Upper lobe of left lung (tissue), 6 donors: ENCODE results near the gene CBY3. TPM values are rescaled to one million over a fixed set of nuclear protein-coding genes. Genes with fewer than 3 reads are reported as not detected.
A peak's percentile ranks its signal among the peaks of the same experiment; 100 is the strongest.

Source experiments
- ATAC-seq, 2 donors: fragments of 200-7000 bp; cut with Tn5 transposase; one replicate each; pipeline ENCODE4 v1.9.1; 2022; ENCODE audit warnings: mild to moderate bottlenecking in 2 of 2, moderate library complexity in 2 of 2; ENCODE audit not compliant: low FRiP score in 2 of 2
- DNase-seq, 2 donors: peaks; one replicate each; pipeline ENCODE4 v3.0.0-alpha.2; 2019 to 2020
- H3K27ac ChIP-seq, 4 donors: fragments of 200-600 bp; sonication (generic); one replicate each; pipeline ENCODE4 v1.5.1; 2016 to 2019
- H3K27me3 ChIP-seq, 4 donors: fragments of 200-600 bp; sonication (generic); one replicate each; pipeline ENCODE4 v1.5.1; 2017 to 2019
- H3K36me3 ChIP-seq, 4 donors: fragments of 200-600 bp; sonication (generic); one replicate each; pipeline ENCODE4 v1.5.1; 2016 to 2019
- H3K4me1 ChIP-seq, 4 donors: fragments of 200-600 bp; sonication (generic); one replicate each; pipeline ENCODE4 v1.5.1; 2018 to 2019
- H3K4me3 ChIP-seq, 4 donors: fragments of 200-600 bp; sonication (generic); one replicate each; pipeline ENCODE4 v1.5.1; 2017 to 2019; ENCODE audit warnings: mild to moderate bottlenecking in 2 of 4, moderate library complexity in 1 of 4
- H3K9me3 ChIP-seq, 4 donors: fragments of 200-600 bp; sonication (generic); one replicate each; pipeline ENCODE4 v1.5.1; 2018 to 2019
- CTCF ChIP-seq, 6 experiments: fragments of 450-650 bp in 4 of 6; fragments of 200-600 bp in 2 of 6; sonication (generic) in 2 of 6; IDR thresholded peaks; one replicate each; pipeline ENCODE4 v1.5.1; 2016 to 2019; ENCODE audit warnings: antibody characterized with exemption in 6 of 6
- EP300 ChIP-seq, 4 donors: sonication (generic); formaldehyde crosslinking; IDR thresholded peaks; one replicate each; pipeline ENCODE4 v1.5.1; 2017; ENCODE audit warnings: antibody characterized with exemption in 4 of 4, control low read depth in 2 of 4
- POLR2A ChIP-seq, 4 donors: fragments of 450-650 bp; IDR thresholded peaks; one replicate each; pipeline ENCODE4 v1.5.1; 2016 to 2017; ENCODE audit warnings: antibody characterized with exemption in 4 of 4, mild to moderate bottlenecking in 2 of 4
- POLR2AphosphoS5 ChIP-seq, 2 donors: sonication (generic); formaldehyde crosslinking; IDR thresholded peaks; one replicate each; pipeline ENCODE4 v1.5.1; 2017; ENCODE audit warnings: antibody characterized with exemption in 2 of 2
- WGBS, 2 donors: methylation state at CpG; one replicate each; pipeline ENCODE4 v1.1.5; 2017 to 2018; 5-methylcytosine and 5-hydroxymethylcytosine counted together
- total RNA-seq, 6 donors: library from RNA; depleted of rRNA in 4 of 6; stranded (reverse); fragments of >200 nt in 4 of 6; gene quantifications; one replicate each; pipeline versions ENCODE4 v1.1.0 to v1.2.1, GENCODE V29; 2016 to 2021
- donor health status: DM: no; HTN: no; CAD: no; lungs with moderate emphysema.
- donor health status: DM: no; HTN: yes; CAD: no; lungs with severe emphysema.

CBY3 gene
- total RNA-seq, 6 donors from 2014 or later: 1.7 to 2.1 (median 1.8) TPM; not detected in 3

DNA sequence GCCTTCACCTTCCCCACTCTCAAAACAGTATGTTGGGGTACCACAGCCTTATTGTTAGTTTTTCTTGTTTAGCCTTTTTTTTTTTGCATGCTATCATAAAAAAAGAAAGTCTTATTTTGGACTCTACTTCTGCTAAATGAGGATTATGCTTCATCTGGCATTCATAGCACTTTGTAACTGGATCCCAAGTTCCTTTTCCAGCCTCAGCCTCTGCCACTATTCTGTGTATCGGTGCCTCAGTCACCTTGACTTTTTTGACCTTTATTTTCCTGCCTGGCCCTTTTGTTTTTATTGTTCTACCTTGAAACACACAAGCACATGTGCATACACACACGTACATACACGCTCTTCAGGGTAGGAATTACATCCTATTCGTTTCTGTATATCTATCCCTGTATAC is 43.3 kb upstream of the CBY3 start:
- Histone ChIP-seq H3K4me1 (peaks cover 0 to 9% (median 0%) of the 10 kb centered on the region in 4 donors), H3K9me3 (no peaks in the 10 kb centered on the region), H3K36me3 (peaks cover 63 to 100% (median 95%) of the 10 kb centered on the region in 4 donors), H3K27me3 (no peaks in the 10 kb centered on the region), H3K4me3 (no peak overlapping the region), H3K27ac (no peak overlapping the region)
- 94 to 95% methylated on average over 4 of the region's 4 CpGs for WGBS, 2 donors
- ATAC-seq: no peak
- no peak for DNase-seq
- TF ChIP-seq CTCF (IDR thresholded peaks at IDR 0.05): no peak

DNA sequence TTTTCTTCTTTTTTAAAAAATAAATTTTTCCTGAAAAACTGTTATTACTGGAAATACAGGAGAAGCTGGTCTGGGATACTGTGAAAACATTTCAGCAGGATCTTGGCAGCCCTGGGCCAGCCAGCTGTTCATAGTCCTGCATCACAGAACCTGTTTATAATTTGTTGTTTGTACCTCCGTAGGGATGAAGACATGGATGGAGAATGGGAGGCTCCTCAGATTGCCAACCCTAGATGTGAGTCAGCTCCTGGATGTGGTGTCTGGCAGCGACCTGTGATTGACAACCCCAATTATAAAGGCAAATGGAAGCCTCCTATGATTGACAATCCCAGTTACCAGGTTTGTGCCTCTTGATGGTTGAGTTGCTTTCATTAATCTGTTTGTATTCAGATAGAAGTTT is 39.4 kb upstream of the CBY3 start:
- no peaks in the 10 kb centered on the region for H3K4me1 ChIP-seq
- no peaks in the 10 kb centered on the region for H3K9me3 ChIP-seq
- ATAC-seq (no peak), DNase-seq (no peak)
- 86 to 95% methylated on average over 2 of the region's 2 CpGs for WGBS, 2 donors
- H3K27ac ChIP-seq: no peak overlapping the region
- no peak overlapping the region for H3K4me3 ChIP-seq
- no peak for TF ChIP-seq CTCF (IDR thresholded peaks at IDR 0.05)
- TF ChIP-seq POLR2A (IDR thresholded peaks at IDR 0.05): no peak
- H3K27me3 ChIP-seq: no peaks in the 10 kb centered on the region
- peaks cover 48 to 99% (median 86%) of the 10 kb centered on the region in 4 donors for H3K36me3 ChIP-seq

DNA sequence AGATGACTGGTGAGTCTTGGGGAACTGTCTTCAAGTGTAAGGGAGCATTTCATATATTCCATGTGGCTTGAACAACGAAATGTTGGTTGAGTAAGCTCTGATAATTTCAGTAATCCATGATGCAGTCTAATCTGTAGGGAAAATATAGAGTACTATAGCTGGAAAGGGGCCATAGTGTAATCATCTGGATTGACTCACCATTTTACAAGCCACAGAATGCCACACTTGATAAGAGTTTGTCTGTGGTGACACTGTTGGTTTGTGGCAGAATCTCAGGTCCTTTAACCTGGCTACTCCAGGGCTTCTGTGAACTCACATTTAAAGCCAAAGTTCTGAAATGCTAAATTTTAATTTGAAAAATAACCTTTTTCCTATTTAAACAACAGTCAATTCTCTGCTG is 35.5 kb upstream of the CBY3 start:
- 88 to 92% methylated on average over 1 of the region's 1 CpG for WGBS, 2 donors
- TF ChIP-seq POLR2AphosphoS5 (IDR thresholded peaks at IDR 0.05): no peak
- TF ChIP-seq CTCF (IDR thresholded peaks at IDR 0.05): no peak
- TF ChIP-seq POLR2A (IDR thresholded peaks at IDR 0.05): no peak
- no peak for TF ChIP-seq EP300 (IDR thresholded peaks at IDR 0.05)
- ATAC-seq: no peak
- Histone ChIP-seq H3K9me3 (no peaks in the 10 kb centered on the region), H3K4me1 (no peaks in the 10 kb centered on the region), H3K36me3 (peaks cover 18 to 99% (median 80%) of the 10 kb centered on the region in 4 donors), H3K27ac (no peak overlapping the region), H3K4me3 (no peak overlapping the region), H3K27me3 (no peaks in the 10 kb centered on the region)
- DNase-seq: no peak

DNA sequence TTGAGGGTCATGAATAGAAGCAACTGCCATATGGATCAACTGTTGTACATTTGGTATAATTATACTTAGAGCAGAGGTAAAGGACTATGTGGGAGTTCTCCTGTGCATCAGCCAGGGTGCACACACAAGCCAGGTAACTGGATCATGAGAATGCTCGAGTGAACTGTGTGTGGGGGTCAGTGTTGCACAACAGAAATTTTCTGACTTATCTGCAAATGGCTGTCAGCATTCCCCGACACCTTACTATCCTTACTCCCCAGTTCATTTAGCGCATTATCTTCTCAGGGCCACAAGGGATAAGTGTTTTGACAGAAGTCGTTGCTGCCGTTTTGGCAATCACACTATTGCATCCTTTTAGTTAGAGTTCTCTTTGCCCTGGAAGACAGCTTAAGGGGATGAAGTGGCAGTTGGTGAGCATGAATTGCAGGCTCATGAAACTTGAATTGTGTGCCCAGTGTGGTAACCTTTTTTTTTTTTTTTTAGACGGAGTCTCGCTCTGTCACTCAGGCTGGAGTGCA is 19.6 kb upstream of the CBY3 start:
- peaks cover 25 to 45% (median 38%) of the 10 kb centered on the region in 4 donors for H3K4me1 ChIP-seq
- ATAC-seq (no peak), DNase-seq (peak in 1 of 2 donors; percentile 28)
- H3K36me3 ChIP-seq: peaks cover 0 to 23% (median 0%) of the 10 kb centered on the region in 4 donors
- H3K27me3 ChIP-seq: no peaks in the 10 kb centered on the region
- no peak for TF ChIP-seq POLR2A (IDR thresholded peaks at IDR 0.05)
- no peak for TF ChIP-seq CTCF (IDR thresholded peaks at IDR 0.05)
- no peak for TF ChIP-seq EP300 (IDR thresholded peaks at IDR 0.05)
- TF ChIP-seq POLR2AphosphoS5 (IDR thresholded peaks at IDR 0.05): no peak
- H3K4me3 ChIP-seq: peak overlapping the region in 3 of 4 donors; percentile 91 to 99 (median 94)
- WGBS, 2 donors: 34 to 43% methylated on average over 7 of the region's 7 CpGs
- H3K9me3 ChIP-seq: no peaks in the 10 kb centered on the region
- H3K27ac ChIP-seq: peak overlapping the region; percentile 90 to 99 (median 99)

DNA sequence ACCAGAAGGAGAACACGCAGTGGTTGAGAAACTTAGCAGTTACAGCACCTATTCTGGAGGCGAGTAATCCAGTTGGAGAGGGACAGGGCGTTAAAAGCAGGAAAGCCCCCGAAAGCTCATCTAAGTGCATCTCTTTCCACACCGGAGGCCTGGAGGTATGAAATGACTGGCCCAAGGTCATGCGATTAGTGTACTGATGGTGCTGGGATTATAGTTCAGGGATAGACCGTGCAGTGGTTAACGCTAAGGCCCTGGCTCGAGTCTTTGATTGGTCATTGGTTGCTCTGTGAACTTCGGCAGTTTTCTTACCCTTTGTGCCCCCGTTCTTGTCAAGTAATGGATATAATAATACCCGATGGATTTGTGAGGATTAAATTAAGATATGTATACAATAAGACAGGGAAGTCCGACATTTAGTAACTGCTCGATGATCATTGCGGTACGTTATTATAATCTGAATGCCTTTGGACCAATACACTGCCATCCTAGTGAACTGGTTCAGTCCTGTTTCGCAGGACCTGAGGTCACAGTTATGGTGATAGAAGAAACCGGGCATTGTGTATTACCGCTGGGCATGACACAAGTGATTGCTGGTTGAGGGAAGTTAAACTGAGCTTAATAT is 18.9 kb upstream of the CBY3 start:
- Histone ChIP-seq H3K9me3 (no peaks in the 10 kb centered on the region), H3K36me3 (peaks cover 0 to 17% (median 0%) of the 10 kb centered on the region in 4 donors), H3K4me3 (peak overlapping the region; percentile 91 to 99 (median 96)), H3K27me3 (no peaks in the 10 kb centered on the region), H3K27ac (peak overlapping the region; percentile 90 to 99 (median 99)), H3K4me1 (peaks cover 25 to 45% (median 36%) of the 10 kb centered on the region in 4 donors)
- ATAC-seq (peak in 1 of 2 donors; percentile 22), DNase-seq (peak in 1 of 2 donors; percentile 44)
- 1% methylated on average over 19 of the region's 19 CpGs for WGBS, 2 donors
- TF ChIP-seq EP300 (IDR thresholded peaks at IDR 0.05) (no peak), CTCF (IDR thresholded peaks at IDR 0.05) (no peak), POLR2AphosphoS5 (IDR thresholded peaks at IDR 0.05) (no peak), POLR2A (IDR thresholded peaks at IDR 0.05) (no peak)
